ENCODE results near the gene COX7A2L. TPM values are rescaled to one million over a fixed set of nuclear protein-coding genes. Genes with fewer than 3 reads are reported as not detected.

Gene COX7A2L
- total and polyA plus RNA-seq, 4 donors, result 55.0 to 102 (median 77.0) TPM

DNA sequence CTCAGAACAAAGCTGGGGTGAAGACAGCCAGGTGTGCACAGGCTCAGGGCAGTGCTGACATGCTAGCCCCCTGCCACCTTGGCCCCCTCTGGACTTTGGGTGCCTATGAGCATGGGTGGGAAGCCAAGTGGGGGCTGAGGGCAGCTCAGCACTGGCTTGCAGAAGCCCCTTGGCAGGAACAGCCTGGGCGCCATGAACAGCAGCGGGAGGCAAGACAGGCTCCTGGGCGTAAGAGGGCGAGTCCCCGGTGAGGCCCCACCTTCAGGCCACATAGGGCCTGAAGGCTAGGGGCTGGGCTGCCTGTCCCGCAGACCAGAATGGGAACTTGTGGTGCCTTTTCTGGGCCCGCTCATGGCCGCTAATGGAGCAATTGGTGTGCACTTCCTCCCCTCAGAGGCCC is 47.0 kb upstream of the COX7A2L start:
- H3K4me1 ChIP-seq (ENCODE audit: control insufficient read depth in 4 of 4, insufficient read depth in 4 of 4, low read length in 3 of 4), result no peaks in the 10 kb centered on the region
- TF ChIP-seq YY1 (IDR thresholded peaks at IDR 0.05) (no peak), HNF4A (conservative IDR thresholded peaks at IDR 0.05) (no peak), GABPA (IDR thresholded peaks at IDR 0.05 in 1 of 2, conservative IDR thresholded peaks at IDR 0.05 in 1 of 2) (no peak), FOXA1 (IDR thresholded peaks at IDR 0.05) (no peak), SP1 (IDR thresholded peaks at IDR 0.05) (no peak), TAF1 (conservative IDR thresholded peaks at IDR 0.05) (no peak), JUND (IDR thresholded peaks at IDR 0.05) (no peak), EGR1 (IDR thresholded peaks at IDR 0.05; ENCODE audit: low read depth in 2 of 2) (no peak), RAD21 (IDR thresholded peaks at IDR 0.05) (no peak), HNF4G (IDR thresholded peaks at IDR 0.05) (no peak), FOXA2 (IDR thresholded peaks at IDR 0.05) (no peak)
- TF ChIP-seq, protein P1, sequence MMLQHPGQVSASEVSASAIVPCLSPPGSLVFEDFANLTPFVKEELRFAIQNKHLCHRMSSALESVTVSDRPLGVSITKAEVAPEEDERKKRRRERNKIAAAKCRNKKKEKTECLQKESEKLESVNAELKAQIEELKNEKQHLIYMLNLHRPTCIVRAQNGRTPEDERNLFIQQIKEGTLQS (IDR thresholded peaks at IDR 0.05), result no peak
- TF ChIP-seq, protein P2, sequence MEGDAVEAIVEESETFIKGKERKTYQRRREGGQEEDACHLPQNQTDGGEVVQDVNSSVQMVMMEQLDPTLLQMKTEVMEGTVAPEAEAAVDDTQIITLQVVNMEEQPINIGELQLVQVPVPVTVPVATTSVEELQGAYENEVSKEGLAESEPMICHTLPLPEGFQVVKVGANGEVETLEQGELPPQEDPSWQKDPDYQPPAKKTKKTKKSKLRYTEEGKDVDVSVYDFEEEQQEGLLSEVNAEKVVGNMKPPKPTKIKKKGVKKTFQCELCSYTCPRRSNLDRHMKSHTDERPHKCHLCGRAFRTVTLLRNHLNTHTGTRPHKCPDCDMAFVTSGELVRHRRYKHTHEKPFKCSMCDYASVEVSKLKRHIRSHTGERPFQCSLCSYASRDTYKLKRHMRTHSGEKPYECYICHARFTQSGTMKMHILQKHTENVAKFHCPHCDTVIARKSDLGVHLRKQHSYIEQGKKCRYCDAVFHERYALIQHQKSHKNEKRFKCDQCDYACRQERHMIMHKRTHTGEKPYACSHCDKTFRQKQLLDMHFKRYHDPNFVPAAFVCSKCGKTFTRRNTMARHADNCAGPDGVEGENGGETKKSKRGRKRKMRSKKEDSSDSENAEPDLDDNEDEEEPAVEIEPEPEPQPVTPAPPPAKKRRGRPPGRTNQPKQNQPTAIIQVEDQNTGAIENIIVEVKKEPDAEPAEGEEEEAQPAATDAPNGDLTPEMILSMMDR (IDR thresholded peaks at IDR 0.05; ENCODE audit: low read depth, low read length, missing input control), result no peak
- TF ChIP-seq, protein P3, sequence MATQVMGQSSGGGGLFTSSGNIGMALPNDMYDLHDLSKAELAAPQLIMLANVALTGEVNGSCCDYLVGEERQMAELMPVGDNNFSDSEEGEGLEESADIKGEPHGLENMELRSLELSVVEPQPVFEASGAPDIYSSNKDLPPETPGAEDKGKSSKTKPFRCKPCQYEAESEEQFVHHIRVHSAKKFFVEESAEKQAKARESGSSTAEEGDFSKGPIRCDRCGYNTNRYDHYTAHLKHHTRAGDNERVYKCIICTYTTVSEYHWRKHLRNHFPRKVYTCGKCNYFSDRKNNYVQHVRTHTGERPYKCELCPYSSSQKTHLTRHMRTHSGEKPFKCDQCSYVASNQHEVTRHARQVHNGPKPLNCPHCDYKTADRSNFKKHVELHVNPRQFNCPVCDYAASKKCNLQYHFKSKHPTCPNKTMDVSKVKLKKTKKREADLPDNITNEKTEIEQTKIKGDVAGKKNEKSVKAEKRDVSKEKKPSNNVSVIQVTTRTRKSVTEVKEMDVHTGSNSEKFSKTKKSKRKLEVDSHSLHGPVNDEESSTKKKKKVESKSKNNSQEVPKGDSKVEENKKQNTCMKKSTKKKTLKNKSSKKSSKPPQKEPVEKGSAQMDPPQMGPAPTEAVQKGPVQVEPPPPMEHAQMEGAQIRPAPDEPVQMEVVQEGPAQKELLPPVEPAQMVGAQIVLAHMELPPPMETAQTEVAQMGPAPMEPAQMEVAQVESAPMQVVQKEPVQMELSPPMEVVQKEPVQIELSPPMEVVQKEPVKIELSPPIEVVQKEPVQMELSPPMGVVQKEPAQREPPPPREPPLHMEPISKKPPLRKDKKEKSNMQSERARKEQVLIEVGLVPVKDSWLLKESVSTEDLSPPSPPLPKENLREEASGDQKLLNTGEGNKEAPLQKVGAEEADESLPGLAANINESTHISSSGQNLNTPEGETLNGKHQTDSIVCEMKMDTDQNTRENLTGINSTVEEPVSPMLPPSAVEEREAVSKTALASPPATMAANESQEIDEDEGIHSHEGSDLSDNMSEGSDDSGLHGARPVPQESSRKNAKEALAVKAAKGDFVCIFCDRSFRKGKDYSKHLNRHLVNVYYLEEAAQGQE (IDR thresholded peaks at IDR 0.05), result no peak
- TF ChIP-seq, protein P4, sequence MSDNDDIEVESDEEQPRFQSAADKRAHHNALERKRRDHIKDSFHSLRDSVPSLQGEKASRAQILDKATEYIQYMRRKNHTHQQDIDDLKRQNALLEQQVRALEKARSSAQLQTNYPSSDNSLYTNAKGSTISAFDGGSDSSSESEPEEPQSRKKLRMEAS (IDR thresholded peaks at IDR 0.05), result no peak
- H3K27ac ChIP-seq (ENCODE audit: low read depth in 1 of 2, low read length in 2 of 2), result no peak overlapping the region
- no peaks in the 10 kb centered on the region for H3K27me3 ChIP-seq (ENCODE audit: control insufficient read depth in 4 of 4, insufficient read depth in 4 of 4, low read length in 3 of 4)
- H3K9me3 ChIP-seq (ENCODE audit: control insufficient read depth in 4 of 4, low read length in 3 of 4), result no peaks in the 10 kb centered on the region
- H3K4me3 ChIP-seq (ENCODE audit: low read depth in 1 of 3, low read length in 3 of 3), result no peak overlapping the region
- H3K36me3 ChIP-seq (ENCODE audit: control insufficient read depth in 4 of 4, insufficient read depth in 3 of 4, low read depth in 1 of 4, low read length in 3 of 4), result no peaks in the 10 kb centered on the region
- WGBS, result 95% methylated on average over 8 of the region's 8 CpGs
- DNase-seq (ENCODE audit: low spot score), result no peak
- no peak overlapping the region for H3K9ac ChIP-seq (ENCODE audit: low read depth in 1 of 2, low read length in 2 of 2)

DNA sequence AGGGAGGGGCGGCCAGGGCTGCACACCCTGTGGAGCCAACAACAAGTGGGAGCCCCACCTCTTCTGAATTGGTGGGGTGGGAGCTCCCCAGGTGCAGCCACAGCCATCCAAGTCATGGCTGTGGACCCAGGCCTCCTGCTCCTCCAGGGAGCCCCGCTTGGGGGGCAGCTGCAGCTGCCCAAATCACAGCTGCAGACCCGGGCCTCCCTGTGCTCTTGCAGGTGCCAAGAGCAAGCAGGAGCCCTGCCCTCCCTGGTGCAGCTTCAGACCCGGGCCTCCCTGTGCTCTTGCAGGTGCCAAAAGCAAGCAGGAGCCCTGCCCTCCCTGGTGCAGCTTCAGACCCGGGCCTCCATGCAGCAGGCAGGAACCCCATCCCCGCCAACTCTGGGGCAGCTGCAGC is 46.5 kb upstream of the COX7A2L start:
- no peak overlapping the region for H3K27ac ChIP-seq (ENCODE audit: low read depth in 1 of 2, low read length in 2 of 2)
- TF ChIP-seq JUND (IDR thresholded peaks at IDR 0.05) (no peak), YY1 (IDR thresholded peaks at IDR 0.05) (no peak), RXRA (IDR thresholded peaks at IDR 0.05) (no peak), HNF4G (IDR thresholded peaks at IDR 0.05) (no peak), TAF1 (conservative IDR thresholded peaks at IDR 0.05) (no peak), FOXA1 (IDR thresholded peaks at IDR 0.05) (no peak), NR2F2 (IDR thresholded peaks at IDR 0.05) (no peak), SP1 (IDR thresholded peaks at IDR 0.05) (no peak), HNF4A (conservative IDR thresholded peaks at IDR 0.05) (no peak)
- TF ChIP-seq, protein P3 (IDR thresholded peaks at IDR 0.05), result no peak
- TF ChIP-seq, protein P2 (IDR thresholded peaks at IDR 0.05; ENCODE audit: low read depth, low read length, missing input control), result no peak
- TF ChIP-seq, protein P5, sequence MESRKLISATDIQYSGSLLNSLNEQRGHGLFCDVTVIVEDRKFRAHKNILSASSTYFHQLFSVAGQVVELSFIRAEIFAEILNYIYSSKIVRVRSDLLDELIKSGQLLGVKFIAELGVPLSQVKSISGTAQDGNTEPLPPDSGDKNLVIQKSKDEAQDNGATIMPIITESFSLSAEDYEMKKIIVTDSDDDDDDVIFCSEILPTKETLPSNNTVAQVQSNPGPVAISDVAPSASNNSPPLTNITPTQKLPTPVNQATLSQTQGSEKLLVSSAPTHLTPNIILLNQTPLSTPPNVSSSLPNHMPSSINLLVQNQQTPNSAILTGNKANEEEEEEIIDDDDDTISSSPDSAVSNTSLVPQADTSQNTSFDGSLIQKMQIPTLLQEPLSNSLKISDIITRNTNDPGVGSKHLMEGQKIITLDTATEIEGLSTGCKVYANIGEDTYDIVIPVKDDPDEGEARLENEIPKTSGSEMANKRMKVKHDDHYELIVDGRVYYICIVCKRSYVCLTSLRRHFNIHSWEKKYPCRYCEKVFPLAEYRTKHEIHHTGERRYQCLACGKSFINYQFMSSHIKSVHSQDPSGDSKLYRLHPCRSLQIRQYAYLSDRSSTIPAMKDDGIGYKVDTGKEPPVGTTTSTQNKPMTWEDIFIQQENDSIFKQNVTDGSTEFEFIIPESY (IDR thresholded peaks at IDR 0.05), result no peak
- TF ChIP-seq, protein P1 (IDR thresholded peaks at IDR 0.05), result no peak
- no peaks in the 10 kb centered on the region for H3K27me3 ChIP-seq (ENCODE audit: control insufficient read depth in 4 of 4, insufficient read depth in 4 of 4, low read length in 3 of 4)
- no peaks in the 10 kb centered on the region for H3K36me3 ChIP-seq (ENCODE audit: control insufficient read depth in 4 of 4, insufficient read depth in 3 of 4, low read depth in 1 of 4, low read length in 3 of 4)
- DNase-seq (ENCODE audit: low spot score), result no peak
- no peak overlapping the region for H3K9ac ChIP-seq (ENCODE audit: low read depth in 1 of 2, low read length in 2 of 2)
- WGBS, result 89% methylated on average over 6 of the region's 6 CpGs
- no peak overlapping the region for H3K4me3 ChIP-seq (ENCODE audit: low read depth in 1 of 3, low read length in 3 of 3)
- no peaks in the 10 kb centered on the region for H3K9me3 ChIP-seq (ENCODE audit: control insufficient read depth in 4 of 4, low read length in 3 of 4)
- no peaks in the 10 kb centered on the region for H3K4me1 ChIP-seq (ENCODE audit: control insufficient read depth in 4 of 4, insufficient read depth in 4 of 4, low read length in 3 of 4)
